Gastroesophageal sphincter (tissue), 4 donors: ENCODE measurements around the gene CCDC81. TPM values are rescaled to one million over a fixed set of nuclear protein-coding genes. Genes with fewer than 3 reads are reported as not detected.

Source experiments
- ATAC-seq: fragments of 150-250 bp; one replicate; pipeline ENCODE4 v1.9.1; 2016; ENCODE audit warnings: mild to moderate bottlenecking, moderate library complexity
- H3K27ac ChIP-seq, 4 donors: fragments of 200-600 bp; sonication (generic) in 3 of 4; 1 replicate in 3 of 4; 2 replicates in 1 of 4; pipeline ENCODE4 v1.5.1; 2016 to 2019
- H3K27me3 ChIP-seq: fragments of 200-600 bp; sonication (generic); one replicate; pipeline ENCODE4 v1.5.1; 2019
- H3K36me3 ChIP-seq, 2 donors: fragments of 200-600 bp; sonication (generic); one replicate each; pipeline ENCODE4 v1.5.1; 2019; ENCODE audit warnings: control low read depth in 1 of 2
- H3K4me1 ChIP-seq, 3 donors: fragments of 200-600 bp; sonication (generic); 1 replicate in 2 of 3; 2 replicates in 1 of 3; pipeline ENCODE4 v1.5.1; 2016 to 2019; ENCODE audit warnings: control low read depth in 2 of 3
- H3K4me3 ChIP-seq, 2 donors: fragments of 200-600 bp; sonication (generic); one replicate each; pipeline ENCODE4 v1.5.1; 2019; ENCODE audit warnings: mild to moderate bottlenecking in 1 of 2, moderate library complexity in 1 of 2
- H3K9me3 ChIP-seq, 3 donors: fragments of 200-600 bp; sonication (generic); one replicate each; pipeline ENCODE4 v1.5.1; 2017 to 2019; ENCODE audit warnings: control low read depth in 2 of 3
- EP300 ChIP-seq: sonication (generic); formaldehyde crosslinking; IDR thresholded peaks from one replicate; pipeline ENCODE4 v1.6.1; 2017; ENCODE audit warnings: antibody characterized with exemption, mild to moderate bottlenecking
- POLR2A ChIP-seq, 2 donors: fragments of 450-650 bp; IDR thresholded peaks; one replicate each; pipeline ENCODE4 v1.6.1; 2017; ENCODE audit warnings: antibody characterized with exemption in 2 of 2, mild to moderate bottlenecking in 2 of 2, moderate library complexity in 1 of 2
- POLR2AphosphoS5 ChIP-seq: sonication (generic); formaldehyde crosslinking; IDR thresholded peaks from one replicate; pipeline ENCODE4 v1.6.1; 2017; ENCODE audit warnings: antibody characterized with exemption
- WGBS, 2 donors: methylation state at CpG; one replicate each; pipeline ENCODE4 v1.1.5; 2018; ENCODE audit warnings: low coverage in 1 of 2; 5-methylcytosine and 5-hydroxymethylcytosine counted together
- total RNA-seq, 4 donors: library from RNA; depleted of rRNA; stranded (reverse); fragments of >200 nt; gene quantifications; one replicate each; pipeline ENCODE4 v1.1.0, GENCODE V29; 2016
- TF ChIP-seq, protein P1 (sequence below), 4 experiments: fragments of 200-600 bp in 2 of 4; fragments of 450-650 bp in 2 of 4; sonication (generic) in 1 of 4; IDR thresholded peaks; one replicate each; pipeline ENCODE4 v1.5.1; 2017 to 2019; ENCODE audit warnings: antibody characterized with exemption in 4 of 4, mild to moderate bottlenecking in 2 of 4, moderate library complexity in 2 of 4

Gene CCDC81
- total RNA-seq, 4 donors from 2014 or later: 0.23 to 3.7 (median 0.40) TPM; not detected in 1

DNA sequence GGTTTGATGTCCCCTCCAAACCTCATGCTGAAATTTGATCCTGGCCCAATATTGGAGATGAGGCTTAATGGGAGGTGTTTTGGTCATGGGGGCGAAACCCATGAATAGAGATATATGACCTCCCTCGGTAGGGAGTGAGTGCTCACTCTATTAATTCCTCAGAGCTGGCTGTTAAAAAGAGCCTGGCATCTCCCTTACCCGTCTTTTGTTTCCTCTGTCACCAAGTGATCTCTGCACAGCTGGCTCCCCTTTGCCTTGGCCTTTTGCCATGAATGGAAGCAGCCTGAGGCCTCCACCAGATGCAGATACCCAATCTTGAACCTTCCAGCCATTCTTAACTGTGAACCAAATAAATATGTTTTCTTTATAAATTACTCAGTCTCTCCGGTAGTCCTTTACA, 4.5 kb upstream of the CCDC81 start:
- TF ChIP-seq EP300 (no peak), POLR2A (IDR thresholded peaks at IDR 0.05) (no peak), POLR2AphosphoS5 (no peak)
- TF ChIP-seq, protein P1, sequence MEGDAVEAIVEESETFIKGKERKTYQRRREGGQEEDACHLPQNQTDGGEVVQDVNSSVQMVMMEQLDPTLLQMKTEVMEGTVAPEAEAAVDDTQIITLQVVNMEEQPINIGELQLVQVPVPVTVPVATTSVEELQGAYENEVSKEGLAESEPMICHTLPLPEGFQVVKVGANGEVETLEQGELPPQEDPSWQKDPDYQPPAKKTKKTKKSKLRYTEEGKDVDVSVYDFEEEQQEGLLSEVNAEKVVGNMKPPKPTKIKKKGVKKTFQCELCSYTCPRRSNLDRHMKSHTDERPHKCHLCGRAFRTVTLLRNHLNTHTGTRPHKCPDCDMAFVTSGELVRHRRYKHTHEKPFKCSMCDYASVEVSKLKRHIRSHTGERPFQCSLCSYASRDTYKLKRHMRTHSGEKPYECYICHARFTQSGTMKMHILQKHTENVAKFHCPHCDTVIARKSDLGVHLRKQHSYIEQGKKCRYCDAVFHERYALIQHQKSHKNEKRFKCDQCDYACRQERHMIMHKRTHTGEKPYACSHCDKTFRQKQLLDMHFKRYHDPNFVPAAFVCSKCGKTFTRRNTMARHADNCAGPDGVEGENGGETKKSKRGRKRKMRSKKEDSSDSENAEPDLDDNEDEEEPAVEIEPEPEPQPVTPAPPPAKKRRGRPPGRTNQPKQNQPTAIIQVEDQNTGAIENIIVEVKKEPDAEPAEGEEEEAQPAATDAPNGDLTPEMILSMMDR (IDR thresholded peaks at IDR 0.05): no peak
- no peaks in the 10 kb centered on the region for H3K36me3 ChIP-seq
- H3K4me1 ChIP-seq: peaks cover 0 to 6% (median 0%) of the 10 kb centered on the region in 3 donors
- H3K27me3 ChIP-seq: no peaks in the 10 kb centered on the region
- no peak for ATAC-seq
- WGBS, 2 donors: 87 to 100% methylated on average over 2 to 3 of the region's 4 CpGs
- no peak overlapping the region for H3K4me3 ChIP-seq
- H3K27ac ChIP-seq: no peak overlapping the region
- no peaks in the 10 kb centered on the region for H3K9me3 ChIP-seq

DNA sequence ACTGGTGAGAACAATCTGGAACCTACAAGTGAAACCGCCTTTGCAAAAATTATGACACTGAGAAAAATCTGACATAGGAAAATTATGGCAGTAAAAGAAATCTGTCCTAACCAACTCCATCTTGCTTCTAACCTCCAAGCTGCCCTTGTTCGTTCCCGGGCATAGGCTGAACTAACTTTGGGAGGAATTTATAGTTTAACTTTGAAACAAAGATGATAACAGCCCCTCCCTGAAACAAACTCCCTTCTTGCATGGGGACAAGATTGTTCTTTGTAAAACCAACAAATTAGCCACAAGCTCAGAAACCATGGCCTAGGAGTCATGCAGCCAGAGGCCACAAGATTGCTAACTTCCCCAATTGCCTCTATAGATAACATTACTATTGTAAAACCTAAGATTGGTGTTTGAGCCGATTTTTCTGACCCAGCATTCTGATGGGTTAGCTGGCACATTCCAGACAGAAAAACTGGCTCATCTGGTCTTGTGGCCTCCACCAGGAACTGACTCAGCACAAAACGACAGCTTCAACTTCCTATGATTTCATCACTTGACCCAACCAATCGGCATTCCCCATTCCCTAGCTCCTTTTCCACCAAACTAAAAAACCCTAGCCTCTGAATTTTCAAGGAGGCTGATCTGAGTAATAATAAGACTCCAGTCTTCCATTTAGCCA, 3.6 kb upstream of the CCDC81 start:
- no peak for TF ChIP-seq POLR2AphosphoS5
- no peak for TF ChIP-seq EP300
- TF ChIP-seq, protein P1 (IDR thresholded peaks at IDR 0.05): no peak
- no peak overlapping the region for H3K27ac ChIP-seq
- H3K4me1 ChIP-seq: peaks cover 0 to 6% (median 0%) of the 10 kb centered on the region in 3 donors
- H3K27me3 ChIP-seq: no peaks in the 10 kb centered on the region
- H3K4me3 ChIP-seq: no peak overlapping the region
- no peaks in the 10 kb centered on the region for H3K36me3 ChIP-seq
- no peaks in the 10 kb centered on the region for H3K9me3 ChIP-seq
- no peak for ATAC-seq
- 69 to 81% methylated on average over 5 to 6 of the region's 6 CpGs for WGBS, 2 donors

DNA sequence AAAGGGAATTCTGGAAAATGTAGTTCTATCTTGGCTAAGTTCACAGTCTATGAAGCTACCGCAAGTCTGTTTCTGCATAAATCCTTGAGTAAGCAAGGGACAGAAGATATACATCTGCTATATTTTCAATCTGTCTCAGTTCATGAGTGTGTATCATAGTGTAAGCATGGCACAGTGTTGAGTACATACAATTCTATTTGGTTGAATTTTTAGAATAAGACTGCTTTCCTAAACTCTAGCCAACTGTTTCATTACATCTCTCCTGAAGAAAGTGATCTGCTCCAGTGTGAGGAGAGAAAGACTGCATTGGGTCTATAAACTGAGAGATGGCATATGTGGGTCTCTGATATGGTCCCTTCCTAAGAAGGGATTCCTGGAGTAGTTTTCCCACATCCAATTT, 2.6 kb upstream of the CCDC81 start:
- no peak for ATAC-seq
- no peak for TF ChIP-seq POLR2A (IDR thresholded peaks at IDR 0.05)
- no peak for TF ChIP-seq POLR2AphosphoS5
- TF ChIP-seq EP300: no peak
- 100% methylated on average over 1 of the region's 1 CpG; no CpG with 5 or more reads in 1 of the 2 donors for WGBS, 2 donors

DNA sequence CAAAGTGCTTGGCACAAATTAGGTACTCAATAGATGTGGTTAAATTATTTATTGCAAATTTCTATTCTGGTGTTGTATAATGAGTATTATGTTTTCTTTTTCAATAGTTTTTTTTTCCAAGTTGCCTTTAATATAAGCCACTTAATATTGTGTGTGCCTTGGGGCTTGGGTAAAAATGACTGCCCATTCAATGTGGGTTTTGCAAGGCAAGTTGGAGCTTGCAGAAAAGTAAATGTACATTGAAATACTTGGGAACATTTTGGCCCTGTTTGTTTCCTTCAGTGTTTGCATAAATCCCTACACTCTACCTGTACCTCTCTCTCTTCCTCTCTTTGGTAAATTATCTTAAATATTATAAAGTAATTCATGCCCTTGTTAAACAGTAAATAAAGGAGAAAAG, 2.1 kb upstream of the CCDC81 start:
- no peaks in the 10 kb centered on the region for H3K36me3 ChIP-seq
- H3K27me3 ChIP-seq: no peaks in the 10 kb centered on the region
- peaks cover 0 to 6% (median 0%) of the 10 kb centered on the region in 3 donors for H3K4me1 ChIP-seq
- H3K4me3 ChIP-seq: no peak overlapping the region
- no peaks in the 10 kb centered on the region for H3K9me3 ChIP-seq
- H3K27ac ChIP-seq: no peak overlapping the region
- no peak for ATAC-seq
- TF ChIP-seq POLR2A (IDR thresholded peaks at IDR 0.05) (no peak), POLR2AphosphoS5 (no peak), EP300 (no peak)
- TF ChIP-seq, protein P1 (IDR thresholded peaks at IDR 0.05): no peak

More for the DNA sequence above, 2.6 kb upstream of the CCDC81 start:
- Histone ChIP-seq H3K9me3 (no peaks in the 10 kb centered on the region), H3K4me1 (peaks cover 0 to 6% (median 0%) of the 10 kb centered on the region in 3 donors), H3K27ac (no peak overlapping the region), H3K4me3 (no peak overlapping the region), H3K27me3 (no peaks in the 10 kb centered on the region), H3K36me3 (no peaks in the 10 kb centered on the region)

DNA sequence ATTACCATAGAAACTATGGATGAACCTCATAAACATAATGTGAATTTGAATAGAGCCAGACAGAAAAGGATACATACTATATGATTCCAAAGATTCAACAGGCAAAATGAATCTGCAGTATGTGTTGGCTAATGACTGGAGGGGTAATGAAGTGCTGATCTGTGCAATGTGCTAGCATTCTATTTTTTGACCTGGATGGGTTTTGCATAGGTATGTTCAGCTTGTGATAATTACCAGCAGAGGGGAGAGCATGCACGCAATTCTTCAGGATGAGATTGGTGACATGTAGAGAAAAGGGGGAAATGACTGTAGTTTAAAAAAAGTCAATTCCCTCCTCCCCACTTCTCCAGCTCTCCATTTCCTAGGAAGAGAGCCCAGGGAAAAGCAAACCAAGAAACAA, 618 bp upstream of the CCDC81 start:
- TF ChIP-seq, protein P1 (IDR thresholded peaks at IDR 0.05): no peak
- TF ChIP-seq EP300 (no peak), POLR2AphosphoS5 (no peak), POLR2A (IDR thresholded peaks at IDR 0.05) (no peak)
- ATAC-seq: no peak
- H3K27me3 ChIP-seq: no peaks in the 10 kb centered on the region
- peaks cover 0 to 6% (median 0%) of the 10 kb centered on the region in 3 donors for H3K4me1 ChIP-seq
- peak overlapping the region in 1 of 2 donors; percentile 25 for H3K4me3 ChIP-seq
- 40 to 47% methylated on average over 1 of the region's 1 CpG for WGBS, 2 donors
- H3K9me3 ChIP-seq: no peaks in the 10 kb centered on the region
- no peaks in the 10 kb centered on the region for H3K36me3 ChIP-seq
- no peak overlapping the region for H3K27ac ChIP-seq
